Right atrium auricular region (tissue), 2 donors: ENCODE data around the gene CDH13. TPM values are rescaled to one million over a fixed set of nuclear protein-coding genes. Genes with fewer than 3 reads are reported as not detected.
A peak's percentile ranks its signal among the peaks of the same experiment; 100 is the strongest.

ENCODE experiments used
- DNase-seq: peaks from one replicate; pipeline ENCODE4 v3.0.0-alpha.2; 2019; ENCODE audit warnings: low spot score
- H3K27ac ChIP-seq, 2 donors: fragments of 200-600 bp; sonication (generic); 1 replicate in 1 of 2; 2 replicates in 1 of 2; pipeline ENCODE4 v1.5.1; 2016 to 2019
- H3K27me3 ChIP-seq, 2 donors: fragments of 200-600 bp; sonication (generic); one replicate each; pipeline versions ENCODE4 v1.5.1 to v1.6.0; 2017 to 2019
- H3K36me3 ChIP-seq: fragments of 200-600 bp; sonication (generic); one replicate; pipeline ENCODE4 v1.5.1; 2016
- H3K4me1 ChIP-seq, 2 donors: fragments of 200-600 bp; sonication (generic); one replicate each; pipeline versions ENCODE4 v1.5.1 to v1.6.0; 2017 to 2019
- H3K4me3 ChIP-seq, 2 donors: fragments of 200-600 bp; sonication (generic); 1 replicate in 1 of 2; 2 replicates in 1 of 2; pipeline ENCODE4 v1.5.1; 2017 to 2019; ENCODE audit warnings: mild to moderate bottlenecking in 1 of 2, moderate library complexity in 1 of 2
- H3K9me3 ChIP-seq, 2 donors: fragments of 200-600 bp; sonication (generic); one replicate each; pipeline ENCODE4 v1.5.1; 2019
- CTCF ChIP-seq, 2 donors: fragments of 200-600 bp; sonication (generic); IDR thresholded peaks; one replicate each; pipeline ENCODE4 v1.5.1; 2019; ENCODE audit warnings: antibody characterized with exemption in 2 of 2
- total RNA-seq, 2 donors: library from RNA; depleted of rRNA; stranded (reverse); fragments of >200 nt; gene quantifications; one replicate each; pipeline ENCODE4 v1.1.0, GENCODE V29; 2016

The CDH13 gene
- total RNA-seq, 2 donors from 2014 or later, result 75.4 to 85.9 TPM

DNA sequence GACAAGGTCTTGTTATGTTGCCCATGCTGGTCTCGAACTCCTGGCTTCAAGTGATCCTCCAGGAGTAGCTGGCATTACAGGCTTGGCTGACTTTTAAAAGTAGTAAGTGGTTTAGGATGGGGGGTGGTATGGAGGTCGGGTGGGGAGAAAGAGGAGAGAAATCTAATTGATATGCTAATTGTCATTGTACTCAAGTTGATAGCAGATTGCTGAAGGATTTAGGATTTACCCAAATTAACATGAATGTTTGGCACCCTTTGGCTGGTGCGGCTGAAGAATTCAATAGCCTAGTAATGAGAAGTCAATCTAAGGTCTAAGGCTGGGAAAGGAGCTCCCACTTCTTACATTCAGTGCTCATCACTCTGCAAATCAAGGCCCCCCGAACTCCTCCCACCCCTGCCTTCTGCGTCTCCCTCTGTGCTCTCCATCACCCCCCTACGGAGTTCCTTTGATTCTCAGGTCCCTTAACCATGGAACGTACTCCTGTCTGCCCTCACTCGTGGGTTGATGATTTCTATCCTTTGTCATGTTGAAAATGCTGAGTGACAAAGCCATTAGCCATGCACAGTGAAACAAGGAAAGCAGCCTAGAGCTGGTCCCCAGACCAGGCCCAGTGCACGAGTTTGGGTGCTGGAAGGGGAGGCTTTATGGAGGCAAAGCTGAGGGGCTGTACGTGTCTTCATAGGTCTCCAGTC lies 17.3 kb downstream of the CDH13 start:
- Histone ChIP-seq H3K4me3 (no peak overlapping the region), H3K27me3 (no peaks in the 10 kb centered on the region), H3K9me3 (no peaks in the 10 kb centered on the region), H3K36me3 (no peaks in the 10 kb centered on the region), H3K4me1 (peaks cover 0 to 11% of the 10 kb centered on the region in 2 donors), H3K27ac (no peak overlapping the region)
- DNase-seq, result no peak
- no peak for TF ChIP-seq CTCF (IDR thresholded peaks at IDR 0.05)

GRCh38 chr16:82646504-82646903 lies 19.7 kb downstream of the CDH13 start:
- H3K27ac ChIP-seq, result no peak overlapping the region
- no peaks in the 10 kb centered on the region for H3K9me3 ChIP-seq
- TF ChIP-seq CTCF (IDR thresholded peaks at IDR 0.05), result no peak
- no peak for DNase-seq
- no peaks in the 10 kb centered on the region for H3K4me1 ChIP-seq
- H3K4me3 ChIP-seq, result no peak overlapping the region
- no peaks in the 10 kb centered on the region for H3K36me3 ChIP-seq
- H3K27me3 ChIP-seq, result no peaks in the 10 kb centered on the region

GRCh38 chr16:82649766-82650165 lies 23.0 kb downstream of the CDH13 start:
- no peak for TF ChIP-seq CTCF (IDR thresholded peaks at IDR 0.05)
- no peak overlapping the region for H3K4me3 ChIP-seq
- no peaks in the 10 kb centered on the region for H3K9me3 ChIP-seq
- no peaks in the 10 kb centered on the region for H3K27me3 ChIP-seq
- H3K4me1 ChIP-seq, result peaks cover 0 to 28% of the 10 kb centered on the region in 2 donors
- no peak overlapping the region for H3K27ac ChIP-seq
- no peaks in the 10 kb centered on the region for H3K36me3 ChIP-seq
- DNase-seq, result no peak

- H3K9me3 ChIP-seq, result no peaks in the 10 kb centered on the region
- no peaks in the 10 kb centered on the region for H3K36me3 ChIP-seq
- H3K4me1 ChIP-seq, result peaks cover 0 to 38% of the 10 kb centered on the region in 2 donors
- no peak overlapping the region for H3K4me3 ChIP-seq
- DNase-seq, result no peak
- no peak for TF ChIP-seq CTCF (IDR thresholded peaks at IDR 0.05)
- no peaks in the 10 kb centered on the region for H3K27me3 ChIP-seq
- no peak overlapping the region for H3K27ac ChIP-seq
Observed at GRCh38 chr16:82650804-82651203, 24.0 kb downstream of the CDH13 start.

DNA sequence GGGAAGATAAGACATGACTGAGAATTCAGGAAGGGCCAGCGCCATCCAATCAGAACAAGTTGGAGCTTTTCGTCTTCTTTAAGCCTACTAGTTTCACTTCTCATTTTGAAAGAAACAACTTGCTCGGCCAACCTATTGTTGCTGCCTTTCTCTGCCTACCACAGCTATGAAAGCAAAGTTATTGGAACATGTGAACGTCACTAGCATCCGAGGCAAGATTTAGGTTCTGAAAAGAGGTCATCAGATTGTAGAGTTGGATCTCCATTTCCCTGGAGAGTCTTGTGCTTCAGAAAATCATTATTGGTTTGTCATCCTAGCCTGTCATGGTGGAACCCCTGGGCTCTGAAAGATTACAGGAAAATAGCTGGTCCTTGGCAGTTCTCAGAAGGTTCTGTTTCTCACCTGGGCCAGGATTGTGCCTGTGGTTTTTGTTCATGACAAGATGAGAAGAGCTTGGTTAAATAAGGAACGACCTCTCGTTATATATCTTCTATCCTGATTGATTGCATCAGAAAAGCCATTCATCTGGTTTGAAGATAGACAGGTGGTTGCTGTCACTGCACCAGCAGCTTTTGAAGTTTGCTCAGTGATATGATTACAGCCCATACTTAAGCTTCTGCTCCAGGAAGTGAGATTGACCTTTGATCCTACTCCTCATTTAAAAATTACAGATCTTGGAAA lies 25.3 kb downstream of the CDH13 start:
- TF ChIP-seq CTCF (IDR thresholded peaks at IDR 0.05), result no peak
- Histone ChIP-seq H3K27ac (peak overlapping the region in 1 of 2 donors; percentile 28), H3K4me3 (no peak overlapping the region), H3K27me3 (no peaks in the 10 kb centered on the region), H3K4me1 (peaks cover 0 to 41% of the 10 kb centered on the region in 2 donors), H3K9me3 (no peaks in the 10 kb centered on the region), H3K36me3 (no peaks in the 10 kb centered on the region)
- no peak for DNase-seq
